HG03520 (cell line): ENCODE results near the gene SSH2.
"Not testable (repeated sequence)": the region's sequence is repeated elsewhere in the genome, so short reads cannot be mapped to it uniquely, and the experiment has no call there.

Source experiments
- ATAC-seq: cut with Tn5 transposase; IDR thresholded peaks from one replicate; pipeline ENCODE4 v1.9.1; 2021; ENCODE audit warnings: mild to moderate bottlenecking, moderate library complexity; ENCODE audit not compliant: unreplicated experiment

Gene SSH2

GRCh38 chr17:29682054-29682453, 248.0 kb downstream of the SSH2 start:
- ATAC-seq: no peak

- ATAC-seq: no peak
Observed at GRCh38 chr17:29677824-29678223, 252.2 kb downstream of the SSH2 start.

- no peak for ATAC-seq
Observed at GRCh38 chr17:29677221-29677791, 252.7 kb downstream of the SSH2 start.

- ATAC-seq: not testable (repeated sequence)
Observed at GRCh38 chr17:29675961-29676360, 254.1 kb downstream of the SSH2 start.

- ATAC-seq: no peak
Observed at GRCh38 chr17:29674281-29674680, 255.7 kb downstream of the SSH2 start.

- no peak for ATAC-seq
Observed at GRCh38 chr17:29671661-29672060, 258.4 kb downstream of the SSH2 start.

GRCh38 chr17:29669266-29669665, 260.8 kb downstream of the SSH2 start:
- ATAC-seq: no peak

GRCh38 chr17:29667969-29668368, 262.1 kb downstream of the SSH2 start:
- ATAC-seq: no peak

- ATAC-seq: no peak
Observed at GRCh38 chr17:29665481-29665810, 264.6 kb downstream of the SSH2 start.

- ATAC-seq: no peak
Observed at GRCh38 chr17:29664743-29665480, 265.1 kb downstream of the SSH2 start.

- ATAC-seq: no peak
Observed at GRCh38 chr17:29663155-29663554, 266.9 kb downstream of the SSH2 start.

- no peak for ATAC-seq
Observed at GRCh38 chr17:29661213-29661612, 268.8 kb downstream of the SSH2 start.

- no peak for ATAC-seq
Observed at GRCh38 chr17:29659155-29659554, 270.9 kb downstream of the SSH2 start.

- no peak for ATAC-seq
Observed at GRCh38 chr17:29655323-29655722, 274.7 kb downstream of the SSH2 start.

GRCh38 chr17:29653995-29654714, 275.9 kb downstream of the SSH2 start:
- no peak for ATAC-seq

GRCh38 chr17:29652976-29653375, 277.1 kb downstream of the SSH2 start:
- ATAC-seq: no peak

GRCh38 chr17:29651913-29652312, 278.1 kb downstream of the SSH2 start:
- not testable (repeated sequence) for ATAC-seq

- ATAC-seq: no peak
Observed at GRCh38 chr17:29650396-29650795, 279.6 kb downstream of the SSH2 start.

GRCh38 chr17:29649359-29649758, 280.7 kb downstream of the SSH2 start:
- ATAC-seq: no peak

- ATAC-seq: no peak
Observed at GRCh38 chr17:29648005-29648404, 282.0 kb downstream of the SSH2 start.

GRCh38 chr17:29645515-29646051, 284.4 kb downstream of the SSH2 start:
- no peak for ATAC-seq

- no peak for ATAC-seq
Observed at GRCh38 chr17:29643817-29644160, 286.2 kb downstream of the SSH2 start.
